Neural crest cell (in vitro differentiated cells): ENCODE data around the gene HCLS1. TPM values are rescaled to one million over a fixed set of nuclear protein-coding genes. Genes with fewer than 3 reads are reported as not detected.

Source experiments
- DNase-seq: peaks from one replicate; pipeline ENCODE4 v3.0.0; 2021; ENCODE audit warnings: low read depth, mixed read lengths, low spot score
- H3K27ac Mint-ChIP-seq: one replicate; pipeline ENCODE4 v1.8.0; 2021; ENCODE audit warnings: mild to moderate bottlenecking, mixed read lengths; ENCODE audit not compliant: unreplicated experiment
- H3K27me3 Mint-ChIP-seq: 2 replicates; pipeline ENCODE4 v1.8.0; 2021; ENCODE audit warnings: low read depth, mild to moderate bottlenecking, mixed read lengths
- H3K36me3 Mint-ChIP-seq: 2 replicates; pipeline ENCODE4 v1.8.0; 2021; ENCODE audit warnings: low read depth, mild to moderate bottlenecking, mixed read lengths
- H3K4me1 Mint-ChIP-seq: 2 replicates; pipeline ENCODE4 v1.8.0; 2021; ENCODE audit warnings: mixed read lengths
- H3K4me3 Mint-ChIP-seq: one replicate; pipeline ENCODE4 v1.8.0; 2021; ENCODE audit warnings: mild to moderate bottlenecking, mixed read lengths
- H3K9me3 Mint-ChIP-seq: 2 replicates; pipeline ENCODE4 v1.8.0; 2021; ENCODE audit warnings: mixed read lengths
- total RNA-seq: library from RNA; stranded (reverse); gene quantifications from 2 replicates; pipeline ENCODE4 v1.2.1, GENCODE V29; 2021
- TF ChIP-seq, protein P1 (sequence below): fragments of 200-600 bp; sonication (generic); conservative IDR thresholded peaks from 2 replicates; pipeline ENCODE4 v1.5.0; 2021; ENCODE audit warnings: antibody characterized with exemption, mild to moderate bottlenecking

The HCLS1 gene
- total RNA-seq, 1 donor from 2014 or later: 0.54 TPM

GRCh38 chr3:121654493-121655385 lies 6.0 kb downstream of the HCLS1 start:
- Mint-ChIP-seq H3K4me1 (no peaks in the 10 kb centered on the region), H3K27ac (peak overlapping the region; percentile 64), H3K36me3 (no peaks in the 10 kb centered on the region), H3K4me3 (no peak overlapping the region), H3K9me3 (peaks cover 3% of the 10 kb centered on the region), H3K27me3 (no peaks in the 10 kb centered on the region)
- no peak for DNase-seq
- TF ChIP-seq, protein P1, sequence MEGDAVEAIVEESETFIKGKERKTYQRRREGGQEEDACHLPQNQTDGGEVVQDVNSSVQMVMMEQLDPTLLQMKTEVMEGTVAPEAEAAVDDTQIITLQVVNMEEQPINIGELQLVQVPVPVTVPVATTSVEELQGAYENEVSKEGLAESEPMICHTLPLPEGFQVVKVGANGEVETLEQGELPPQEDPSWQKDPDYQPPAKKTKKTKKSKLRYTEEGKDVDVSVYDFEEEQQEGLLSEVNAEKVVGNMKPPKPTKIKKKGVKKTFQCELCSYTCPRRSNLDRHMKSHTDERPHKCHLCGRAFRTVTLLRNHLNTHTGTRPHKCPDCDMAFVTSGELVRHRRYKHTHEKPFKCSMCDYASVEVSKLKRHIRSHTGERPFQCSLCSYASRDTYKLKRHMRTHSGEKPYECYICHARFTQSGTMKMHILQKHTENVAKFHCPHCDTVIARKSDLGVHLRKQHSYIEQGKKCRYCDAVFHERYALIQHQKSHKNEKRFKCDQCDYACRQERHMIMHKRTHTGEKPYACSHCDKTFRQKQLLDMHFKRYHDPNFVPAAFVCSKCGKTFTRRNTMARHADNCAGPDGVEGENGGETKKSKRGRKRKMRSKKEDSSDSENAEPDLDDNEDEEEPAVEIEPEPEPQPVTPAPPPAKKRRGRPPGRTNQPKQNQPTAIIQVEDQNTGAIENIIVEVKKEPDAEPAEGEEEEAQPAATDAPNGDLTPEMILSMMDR: no peak

- no peaks in the 10 kb centered on the region for H3K27me3 Mint-ChIP-seq
- peaks cover 3% of the 10 kb centered on the region for H3K9me3 Mint-ChIP-seq
- no peak overlapping the region for H3K27ac Mint-ChIP-seq
- H3K4me3 Mint-ChIP-seq: no peak overlapping the region
- TF ChIP-seq, protein P1: no peak
- no peaks in the 10 kb centered on the region for H3K36me3 Mint-ChIP-seq
- H3K4me1 Mint-ChIP-seq: no peaks in the 10 kb centered on the region
- no peak for DNase-seq
Measured at GRCh38 chr3:121651684-121652083, 9.0 kb downstream of the HCLS1 start.

- DNase-seq: no peak
- no peaks in the 10 kb centered on the region for H3K36me3 Mint-ChIP-seq
- H3K27ac Mint-ChIP-seq: no peak overlapping the region
- H3K4me3 Mint-ChIP-seq: no peak overlapping the region
- TF ChIP-seq, protein P1: no peak
- H3K27me3 Mint-ChIP-seq: no peaks in the 10 kb centered on the region
- H3K4me1 Mint-ChIP-seq: no peaks in the 10 kb centered on the region
- H3K9me3 Mint-ChIP-seq: peaks cover 3% of the 10 kb centered on the region
Measured at GRCh38 chr3:121649645-121650044, 11.1 kb downstream of the HCLS1 start.

DNA sequence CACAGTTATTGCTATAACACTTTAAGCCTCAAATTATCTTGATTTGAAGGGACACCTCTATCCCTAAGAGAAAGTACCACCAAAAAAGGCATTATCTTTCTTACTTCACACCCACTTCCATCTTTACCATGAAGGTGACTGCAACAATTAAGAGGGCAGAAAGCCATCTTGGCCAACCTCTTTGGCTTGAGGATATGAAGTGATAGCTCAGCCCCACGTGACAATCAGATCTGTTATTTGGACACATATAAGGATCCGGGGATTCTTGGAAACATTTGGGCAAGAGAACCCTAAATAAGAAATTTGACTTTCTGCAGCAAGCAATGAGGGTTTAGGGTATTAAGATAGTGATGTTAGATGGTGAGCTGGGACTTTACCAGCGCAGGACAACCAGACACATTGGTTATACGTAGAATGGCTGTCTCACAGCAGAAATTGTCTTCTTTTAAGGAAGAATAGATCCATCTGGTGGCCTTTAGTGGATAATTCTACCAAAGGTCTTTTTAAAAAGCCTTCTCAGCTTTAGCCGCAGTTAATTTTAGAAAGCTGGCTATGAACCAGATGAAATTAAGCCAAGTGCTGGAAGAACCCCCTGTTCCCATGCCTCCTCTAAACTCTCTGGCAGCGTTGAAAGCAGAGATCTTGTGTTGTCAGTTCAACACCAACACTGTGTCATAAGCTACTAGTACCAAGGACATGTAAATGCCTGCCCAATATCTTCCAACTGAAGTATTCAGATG lies 12.3 kb downstream of the HCLS1 start:
- Mint-ChIP-seq H3K27ac (no peak overlapping the region), H3K4me1 (no peaks in the 10 kb centered on the region), H3K4me3 (no peak overlapping the region), H3K36me3 (no peaks in the 10 kb centered on the region), H3K27me3 (no peaks in the 10 kb centered on the region), H3K9me3 (peaks cover 3% of the 10 kb centered on the region)
- TF ChIP-seq, protein P1: no peak
- no peak for DNase-seq

- no peaks in the 10 kb centered on the region for H3K4me1 Mint-ChIP-seq
- no peak overlapping the region for H3K4me3 Mint-ChIP-seq
- H3K27ac Mint-ChIP-seq: no peak overlapping the region
- H3K27me3 Mint-ChIP-seq: no peaks in the 10 kb centered on the region
- H3K9me3 Mint-ChIP-seq: no peaks in the 10 kb centered on the region
- H3K36me3 Mint-ChIP-seq: no peaks in the 10 kb centered on the region
- TF ChIP-seq, protein P1: no peak
- no peak for DNase-seq
Measured at GRCh38 chr3:121645054-121645453, 15.6 kb downstream of the HCLS1 start.
